HepG2 (cell line): ENCODE data around the gene FAM89B. TPM values are rescaled to one million over a fixed set of nuclear protein-coding genes. Genes with fewer than 3 reads are reported as not detected.

Experiments
- AGO1 ChIP-seq: fragments of 200-400 bp; formaldehyde crosslinking; IDR thresholded peaks from 2 replicates; pipeline ENCODE4 v1.6.1; 2017; ENCODE audit warnings: mild to moderate bottlenecking, low read depth, low read length, moderate library complexity; ENCODE audit not compliant: poor library complexity, severe bottlenecking
- BRCA1 ChIP-seq: sonication (generic); formaldehyde crosslinking; IDR thresholded peaks from 2 replicates; pipeline ENCODE4 v1.4.0; 2020; ENCODE audit warnings: missing genetic modification reagents
- ETV5 ChIP-seq: IDR thresholded peaks from 2 replicates; pipeline ENCODE4 v1.6.1; 2018; ENCODE audit warnings: missing biosample characterization, missing genetic modification reagents, inconsistent platforms, borderline replicate concordance
- NCOR1 ChIP-seq: fragments of 200-600 bp; sonication (generic); IDR thresholded peaks from 2 replicates; pipeline ENCODE4 v1.7.0; 2017; ENCODE audit warnings: antibody characterized with exemption, low read length, borderline replicate concordance
- NFKBIZ ChIP-seq: IDR thresholded peaks from 2 replicates; pipeline ENCODE4 v1.6.1; 2018; ENCODE audit warnings: missing genetic modification reagents, missing compliant biosample characterization
- NFRKB ChIP-seq: fragments of 450-650 bp; IDR thresholded peaks from 2 replicates; pipeline ENCODE4 v1.6.1; 2017
- NR2F2 ChIP-seq: IDR thresholded peaks from 2 replicates; pipeline ENCODE4 v1.6.1; 2012; ENCODE audit warnings: low read depth, inconsistent platforms, borderline replicate concordance
- ZKSCAN1 ChIP-seq: fragments of 150-350 bp; IDR thresholded peaks from 2 replicates; pipeline ENCODE4 v1.6.1; 2014; ENCODE audit warnings: low read length
- ZNF136 ChIP-seq: sonication (generic); formaldehyde crosslinking; IDR thresholded peaks from 2 replicates; pipeline ENCODE4 v1.8.1; 2022; ENCODE audit warnings: low read depth, mild to moderate bottlenecking, moderate library complexity, missing genetic modification reagents
- ZNF746 ChIP-seq: sonication (generic); formaldehyde crosslinking; IDR thresholded peaks from 2 replicates; pipeline ENCODE4 v1.8.0; 2022; ENCODE audit warnings: mild to moderate bottlenecking, missing genetic modification reagents
- polyA plus RNA-seq, 8 experiments: library from polyadenylated mRNA; depleted of rRNA in 3 of 8; stranded (reverse) in 7 of 8; unstranded in 1 of 8; fragments of >200 nt; fragmentation: Illumina TruSeq in 4 of 8; extraction: Trizol in 4 of 8; gene quantifications; 2 replicates each; pipeline versions ENCODE4 v1.2.1 to v1.2.3, GENCODE V29; 2011 to 2016; ENCODE audit warnings: low read depth in 4 of 8, missing spikeins in 1 of 8, mixed read lengths in 1 of 8; ENCODE audit not compliant: insufficient read depth in 1 of 8
- total RNA-seq, 5 experiments: library from RNA; depleted of rRNA; stranded (reverse); fragments of >200 nt; fragmentation: Illumina TruSeq; extraction: Trizol; gene quantifications; 2 replicates each; pipeline ENCODE4 v1.2.3, GENCODE V29; 2016; ENCODE audit warnings: low read depth in 1 of 5
- TF ChIP-seq, protein P1 (sequence below): sonication (generic); formaldehyde crosslinking; IDR thresholded peaks from 2 replicates; pipeline ENCODE4 v1.4.0; 2020; ENCODE audit warnings: missing genetic modification reagents
- TF ChIP-seq, protein P2 (sequence below): sonication (generic); formaldehyde crosslinking; IDR thresholded peaks from 2 replicates; pipeline ENCODE4 v1.4.0; 2020; ENCODE audit warnings: missing genetic modification reagents
- TF ChIP-seq, protein P3 (sequence below): sonication (generic); formaldehyde crosslinking; IDR thresholded peaks from 2 replicates; pipeline ENCODE4 v1.8.1; 2023; ENCODE audit warnings: mild to moderate bottlenecking, missing genetic modification reagents
- TF ChIP-seq, protein P4 (sequence below): sonication (generic); formaldehyde crosslinking; IDR thresholded peaks from 2 replicates; pipeline ENCODE4 v1.4.0; 2020; ENCODE audit warnings: missing genetic modification reagents

FAM89B gene
- total and polyA plus RNA-seq, 2 of the 13 experiments (the other 11 are each of a cell fraction or from before 2014, with no cell fraction given): 5.7 to 8.0 TPM

DNA sequence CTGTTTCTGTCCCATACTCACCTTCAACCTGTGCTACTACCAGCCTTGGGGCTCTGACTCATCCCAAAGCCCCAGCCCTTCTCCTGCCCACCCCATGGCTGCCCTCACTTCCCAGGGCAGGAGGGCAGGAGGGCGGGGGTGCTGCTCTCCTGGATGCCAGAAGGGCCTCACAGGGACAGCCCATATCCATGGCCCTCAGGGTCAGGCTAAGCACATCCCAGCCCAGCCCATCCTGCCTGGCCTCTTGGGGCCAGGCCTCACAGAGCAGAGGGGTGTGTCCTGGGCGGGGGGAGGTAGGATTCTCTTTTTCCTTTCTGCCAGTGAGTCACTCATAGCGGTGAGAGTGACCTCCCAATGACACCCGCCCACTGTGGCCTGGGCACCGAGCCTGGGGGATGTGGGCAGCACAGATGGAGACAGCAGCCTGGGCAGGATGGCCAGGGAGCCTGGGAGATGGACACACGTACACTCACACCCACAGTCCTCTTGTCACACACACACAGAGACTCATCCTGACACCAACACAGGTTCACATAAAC, 16.6 kb upstream of the FAM89B start (continued):
- TF ChIP-seq, protein P1, sequence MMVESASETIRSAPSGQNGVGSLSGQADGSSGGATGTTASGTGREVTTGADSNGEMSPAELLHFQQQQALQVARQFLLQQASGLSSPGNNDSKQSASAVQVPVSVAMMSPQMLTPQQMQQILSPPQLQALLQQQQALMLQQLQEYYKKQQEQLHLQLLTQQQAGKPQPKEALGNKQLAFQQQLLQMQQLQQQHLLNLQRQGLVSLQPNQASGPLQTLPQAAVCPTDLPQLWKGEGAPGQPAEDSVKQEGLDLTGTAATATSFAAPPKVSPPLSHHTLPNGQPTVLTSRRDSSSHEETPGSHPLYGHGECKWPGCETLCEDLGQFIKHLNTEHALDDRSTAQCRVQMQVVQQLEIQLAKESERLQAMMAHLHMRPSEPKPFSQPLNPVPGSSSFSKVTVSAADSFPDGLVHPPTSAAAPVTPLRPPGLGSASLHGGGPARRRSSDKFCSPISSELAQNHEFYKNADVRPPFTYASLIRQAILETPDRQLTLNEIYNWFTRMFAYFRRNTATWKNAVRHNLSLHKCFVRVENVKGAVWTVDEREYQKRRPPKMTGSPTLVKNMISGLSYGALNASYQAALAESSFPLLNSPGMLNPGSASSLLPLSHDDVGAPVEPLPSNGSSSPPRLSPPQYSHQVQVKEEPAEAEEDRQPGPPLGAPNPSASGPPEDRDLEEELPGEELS (CRISPR knock-in tag): 0 out of 2 replicates have a peak, but pooled peaks have one; percentile 36
- TF ChIP-seq ZKSCAN1 (no peak), ZNF136 (CRISPR knock-in tag) (no peak), AGO1 (no peak), NR2F2 (0 out of 2 replicates have a peak, but pooled peaks have one; percentile 15), BRCA1 (CRISPR knock-in tag) (no peak), ETV5 (CRISPR knock-in tag) (peak; percentile 29; the same call in 1 of the 2 replicates), ZNF746 (peak; percentile 84), NFRKB (no peak), NCOR1 (no peak), NFKBIZ (CRISPR knock-in tag) (no peak)
- TF ChIP-seq, protein P2, sequence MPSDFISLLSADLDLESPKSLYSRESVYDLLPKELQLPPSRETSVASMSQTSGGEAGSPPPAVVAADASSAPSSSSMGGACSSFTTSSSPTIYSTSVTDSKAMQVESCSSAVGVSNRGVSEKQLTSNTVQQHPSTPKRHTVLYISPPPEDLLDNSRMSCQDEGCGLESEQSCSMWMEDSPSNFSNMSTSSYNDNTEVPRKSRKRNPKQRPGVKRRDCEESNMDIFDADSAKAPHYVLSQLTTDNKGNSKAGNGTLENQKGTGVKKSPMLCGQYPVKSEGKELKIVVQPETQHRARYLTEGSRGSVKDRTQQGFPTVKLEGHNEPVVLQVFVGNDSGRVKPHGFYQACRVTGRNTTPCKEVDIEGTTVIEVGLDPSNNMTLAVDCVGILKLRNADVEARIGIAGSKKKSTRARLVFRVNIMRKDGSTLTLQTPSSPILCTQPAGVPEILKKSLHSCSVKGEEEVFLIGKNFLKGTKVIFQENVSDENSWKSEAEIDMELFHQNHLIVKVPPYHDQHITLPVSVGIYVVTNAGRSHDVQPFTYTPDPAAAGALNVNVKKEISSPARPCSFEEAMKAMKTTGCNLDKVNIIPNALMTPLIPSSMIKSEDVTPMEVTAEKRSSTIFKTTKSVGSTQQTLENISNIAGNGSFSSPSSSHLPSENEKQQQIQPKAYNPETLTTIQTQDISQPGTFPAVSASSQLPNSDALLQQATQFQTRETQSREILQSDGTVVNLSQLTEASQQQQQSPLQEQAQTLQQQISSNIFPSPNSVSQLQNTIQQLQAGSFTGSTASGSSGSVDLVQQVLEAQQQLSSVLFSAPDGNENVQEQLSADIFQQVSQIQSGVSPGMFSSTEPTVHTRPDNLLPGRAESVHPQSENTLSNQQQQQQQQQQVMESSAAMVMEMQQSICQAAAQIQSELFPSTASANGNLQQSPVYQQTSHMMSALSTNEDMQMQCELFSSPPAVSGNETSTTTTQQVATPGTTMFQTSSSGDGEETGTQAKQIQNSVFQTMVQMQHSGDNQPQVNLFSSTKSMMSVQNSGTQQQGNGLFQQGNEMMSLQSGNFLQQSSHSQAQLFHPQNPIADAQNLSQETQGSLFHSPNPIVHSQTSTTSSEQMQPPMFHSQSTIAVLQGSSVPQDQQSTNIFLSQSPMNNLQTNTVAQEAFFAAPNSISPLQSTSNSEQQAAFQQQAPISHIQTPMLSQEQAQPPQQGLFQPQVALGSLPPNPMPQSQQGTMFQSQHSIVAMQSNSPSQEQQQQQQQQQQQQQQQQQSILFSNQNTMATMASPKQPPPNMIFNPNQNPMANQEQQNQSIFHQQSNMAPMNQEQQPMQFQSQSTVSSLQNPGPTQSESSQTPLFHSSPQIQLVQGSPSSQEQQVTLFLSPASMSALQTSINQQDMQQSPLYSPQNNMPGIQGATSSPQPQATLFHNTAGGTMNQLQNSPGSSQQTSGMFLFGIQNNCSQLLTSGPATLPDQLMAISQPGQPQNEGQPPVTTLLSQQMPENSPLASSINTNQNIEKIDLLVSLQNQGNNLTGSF (CRISPR knock-in tag): no peak
- TF ChIP-seq, protein P3, sequence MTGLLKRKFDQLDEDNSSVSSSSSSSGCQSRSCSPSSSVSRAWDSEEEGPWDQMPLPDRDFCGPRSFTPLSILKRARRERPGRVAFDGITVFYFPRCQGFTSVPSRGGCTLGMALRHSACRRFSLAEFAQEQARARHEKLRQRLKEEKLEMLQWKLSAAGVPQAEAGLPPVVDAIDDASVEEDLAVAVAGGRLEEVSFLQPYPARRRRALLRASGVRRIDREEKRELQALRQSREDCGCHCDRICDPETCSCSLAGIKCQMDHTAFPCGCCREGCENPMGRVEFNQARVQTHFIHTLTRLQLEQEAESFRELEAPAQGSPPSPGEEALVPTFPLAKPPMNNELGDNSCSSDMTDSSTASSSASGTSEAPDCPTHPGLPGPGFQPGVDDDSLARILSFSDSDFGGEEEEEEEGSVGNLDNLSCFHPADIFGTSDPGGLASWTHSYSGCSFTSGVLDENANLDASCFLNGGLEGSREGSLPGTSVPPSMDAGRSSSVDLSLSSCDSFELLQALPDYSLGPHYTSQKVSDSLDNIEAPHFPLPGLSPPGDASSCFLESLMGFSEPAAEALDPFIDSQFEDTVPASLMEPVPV (CRISPR knock-in tag): no peak
- TF ChIP-seq, protein P4, sequence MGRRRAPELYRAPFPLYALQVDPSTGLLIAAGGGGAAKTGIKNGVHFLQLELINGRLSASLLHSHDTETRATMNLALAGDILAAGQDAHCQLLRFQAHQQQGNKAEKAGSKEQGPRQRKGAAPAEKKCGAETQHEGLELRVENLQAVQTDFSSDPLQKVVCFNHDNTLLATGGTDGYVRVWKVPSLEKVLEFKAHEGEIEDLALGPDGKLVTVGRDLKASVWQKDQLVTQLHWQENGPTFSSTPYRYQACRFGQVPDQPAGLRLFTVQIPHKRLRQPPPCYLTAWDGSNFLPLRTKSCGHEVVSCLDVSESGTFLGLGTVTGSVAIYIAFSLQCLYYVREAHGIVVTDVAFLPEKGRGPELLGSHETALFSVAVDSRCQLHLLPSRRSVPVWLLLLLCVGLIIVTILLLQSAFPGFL (CRISPR knock-in tag): no peak
